Heart left ventricle (tissue), 13 donors: Measurements from ENCODE around the gene RNU5D-1.

Source experiments
- CTCF ChIP-seq, 12 donors: fragments of 200-600 bp; sonication (generic) in 4 of 12; IDR thresholded peaks; one replicate each; pipeline versions ENCODE4 v1.5.0 to v1.8.0; 2018 to 2022; ENCODE audit warnings: antibody characterized with exemption in 12 of 12, mild to moderate bottlenecking in 5 of 12
- POLR2A ChIP-seq, 2 donors: fragments of 450-650 bp; IDR thresholded peaks; one replicate each; pipeline ENCODE4 v1.6.1; 2017; ENCODE audit warnings: antibody characterized with exemption in 2 of 2, mild to moderate bottlenecking in 2 of 2, moderate library complexity in 2 of 2
- donor health status: ischemic (EF 13 %, LVEDD 7.1; RV severe dilation, severe dysfunction).
- donor health status: DM: no; HTN: yes; CAD: no.
- donor health status: DM: no; HTN: no; CAD: no.
- donor health status: ischemic (EF 25% LVEDD 6.9; RV normal size, moderate dysfunction).
- donor health status: ischemic (EF 25% LVEDD 5.7; RV mildly dilated, moderate dysfunction).
- donor health status: ischemic (EF 35%, LVEDD 5.7; RV mildly dilated, moderate dysfunction).
- donor health status: nonischemic (EF 11% LVEDD 7.7; RV severe dilation, severe dysfunction).
- donor health status: DM: yes; HTN: yes; CAD: no.
- donor health status: PGD.
- donor health status: ischemic (EF 29% LVEDD 5.4; RV normal size, mild dysfunction).
- donor health status: nonischemic (EF 23%, LVEDD 6.1; RV moderate dilation, normal function).

GRCh38 chr1:44739307-44740178 is 8.6 kb upstream of the RNU5D-1 start, which contains the start of gene KIF2C:
- peak in 4 of 12 donors; percentile 3 to 41 (median 26) for TF ChIP-seq CTCF (IDR thresholded peaks at IDR 0.05)
- TF ChIP-seq POLR2A (IDR thresholded peaks at IDR 0.05), result peak in 1 of 2 donors; percentile 69
